Measurements from ENCODE around the gene TXNDC12. TPM values are rescaled to one million over a fixed set of nuclear protein-coding genes. Genes with fewer than 3 reads are reported as not detected.
A peak's percentile ranks its signal among the peaks of the same experiment; 100 is the strongest.

Gene TXNDC12
- total RNA-seq, 1 donor from 2014 or later: 35.5 TPM

DNA sequence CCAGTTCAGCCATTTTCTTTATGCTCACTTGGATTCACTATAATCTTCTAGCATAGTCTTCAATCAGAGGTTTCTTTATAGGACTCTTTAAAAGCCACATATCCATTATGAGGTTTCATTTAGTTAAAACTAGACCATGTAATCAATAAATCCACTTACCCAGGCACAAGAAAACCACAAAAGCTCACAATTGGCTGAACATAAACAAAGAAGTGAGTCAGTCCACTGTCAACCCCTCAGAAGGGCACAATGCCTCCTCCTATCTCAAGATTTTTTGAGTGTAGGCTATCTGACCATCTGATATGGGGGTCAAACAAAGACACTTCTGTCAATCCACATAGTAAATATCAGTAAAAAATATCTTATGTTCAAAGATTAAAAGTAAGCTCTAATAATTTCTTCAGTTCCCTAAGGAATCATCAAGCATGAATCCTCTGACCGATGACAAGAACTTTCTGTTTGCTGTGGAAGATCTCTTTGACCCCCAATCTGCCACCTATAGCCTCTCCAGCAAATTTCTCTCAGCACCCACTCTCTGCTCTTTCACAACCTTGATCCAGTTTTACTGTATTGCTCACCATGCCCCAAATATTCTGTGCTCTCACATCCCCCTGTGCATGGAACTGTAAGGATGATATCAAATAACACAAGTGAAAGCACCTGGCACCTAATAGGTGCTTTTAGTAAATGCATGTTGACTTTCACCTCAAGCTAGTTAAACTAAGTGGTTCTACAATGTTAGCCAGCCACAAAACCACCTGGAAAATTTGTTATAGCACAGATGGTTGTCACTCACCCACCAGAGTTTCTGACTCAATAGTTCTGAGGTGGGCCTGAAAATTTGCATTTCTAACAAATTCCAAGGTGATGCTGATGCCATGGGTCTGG is 81.2 kb downstream of the TXNDC12 start:
- TF ChIP-seq, protein P1, sequence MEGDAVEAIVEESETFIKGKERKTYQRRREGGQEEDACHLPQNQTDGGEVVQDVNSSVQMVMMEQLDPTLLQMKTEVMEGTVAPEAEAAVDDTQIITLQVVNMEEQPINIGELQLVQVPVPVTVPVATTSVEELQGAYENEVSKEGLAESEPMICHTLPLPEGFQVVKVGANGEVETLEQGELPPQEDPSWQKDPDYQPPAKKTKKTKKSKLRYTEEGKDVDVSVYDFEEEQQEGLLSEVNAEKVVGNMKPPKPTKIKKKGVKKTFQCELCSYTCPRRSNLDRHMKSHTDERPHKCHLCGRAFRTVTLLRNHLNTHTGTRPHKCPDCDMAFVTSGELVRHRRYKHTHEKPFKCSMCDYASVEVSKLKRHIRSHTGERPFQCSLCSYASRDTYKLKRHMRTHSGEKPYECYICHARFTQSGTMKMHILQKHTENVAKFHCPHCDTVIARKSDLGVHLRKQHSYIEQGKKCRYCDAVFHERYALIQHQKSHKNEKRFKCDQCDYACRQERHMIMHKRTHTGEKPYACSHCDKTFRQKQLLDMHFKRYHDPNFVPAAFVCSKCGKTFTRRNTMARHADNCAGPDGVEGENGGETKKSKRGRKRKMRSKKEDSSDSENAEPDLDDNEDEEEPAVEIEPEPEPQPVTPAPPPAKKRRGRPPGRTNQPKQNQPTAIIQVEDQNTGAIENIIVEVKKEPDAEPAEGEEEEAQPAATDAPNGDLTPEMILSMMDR (IDR thresholded peaks at IDR 0.05; ENCODE audit: insufficient read depth, low read length, severe bottlenecking): no peak
- no peak for DNase-seq (ENCODE audit: low read depth)
- Histone ChIP-seq H3K36me3 (ENCODE audit: control insufficient read depth, insufficient read depth, low read length) (no peaks in the 10 kb centered on the region), H3K4me3 (ENCODE audit: low read depth, low read length) (no peak overlapping the region), H3K27me3 (ENCODE audit: control insufficient read depth, insufficient read depth, low read length) (no peaks in the 10 kb centered on the region)
- FAIRE-seq: peak; percentile 64

Other genes with a start within 250 kb of the TXNDC12 start
- gene NRDC, start 176.5 kb downstream of the TXNDC12 start, total RNA-seq: 67.4 and 71.7 TPM in 2 replicates
- gene RAB3B, start 64.5 kb downstream of the TXNDC12 start, total RNA-seq: 2.2 and 3.4 TPM in 2 replicates
- 5.6 and 10.0 TPM in 2 replicates for gene KTI12, start 21.4 kb downstream of the TXNDC12 start, total RNA-seq
- gene BTF3L4, start 1.1 kb upstream of the TXNDC12 start, total RNA-seq: 51.9 and 58.5 TPM in 2 replicates
- 44.2 and 44.8 TPM in 2 replicates for gene ZFYVE9, start 86.9 kb upstream of the TXNDC12 start, total RNA-seq